Kidney glomerular epithelial cell (primary cell): ENCODE results near the gene RAB13.

Source experiments
- DNase-seq: peaks from one replicate; lab custom pipeline; 2025; lab: John Stamatoyannopoulos, UW

Gene RAB13

GRCh38 chr1:153954826-153955225 is 31.3 kb downstream of the RAB13 start:
- DNase-seq, result no peak

GRCh38 chr1:153953859-153954365 is 32.2 kb downstream of the RAB13 start:
- no peak for DNase-seq

GRCh38 chr1:153951801-153952200 is 34.3 kb downstream of the RAB13 start:
- no peak for DNase-seq

GRCh38 chr1:153951183-153951582 is 35.0 kb downstream of the RAB13 start:
- no peak for DNase-seq

GRCh38 chr1:153946622-153947241 is 39.4 kb downstream of the RAB13 start, which contains the start of gene DENND4B:
DENND4B (minus strand) TSS chr1:153946718; CDS start chr1:153944374, 2,344 bp downstream.
- peak; percentile 57 for DNase-seq

- no peak for DNase-seq
Measured at GRCh38 chr1:153945795-153946621, 40.1 kb downstream of the RAB13 start.

GRCh38 chr1:153945131-153945794 is 40.9 kb downstream of the RAB13 start:
- DNase-seq, result no peak

- DNase-seq, result no peak
Measured at GRCh38 chr1:153944827-153945117, 41.4 kb downstream of the RAB13 start.

- no peak for DNase-seq
Measured at GRCh38 chr1:153944005-153944826, 41.9 kb downstream of the RAB13 start.

GRCh38 chr1:153942766-153943549 is 43.2 kb downstream of the RAB13 start:
- no peak for DNase-seq

- no peak for DNase-seq
Measured at GRCh38 chr1:153941826-153942725, 44.1 kb downstream of the RAB13 start.

GRCh38 chr1:153940756-153941155 is 45.4 kb downstream of the RAB13 start:
- DNase-seq, result no peak

GRCh38 chr1:153939476-153939875 is 46.7 kb downstream of the RAB13 start:
- DNase-seq, result no peak

GRCh38 chr1:153938996-153939395 is 47.1 kb downstream of the RAB13 start:
- no peak for DNase-seq

GRCh38 chr1:153937331-153937730 is 48.8 kb downstream of the RAB13 start:
- no peak for DNase-seq

GRCh38 chr1:153936011-153936802 is 49.9 kb downstream of the RAB13 start:
- DNase-seq, result no peak

- no peak for DNase-seq
Measured at GRCh38 chr1:153934746-153935145, 51.4 kb downstream of the RAB13 start.

- DNase-seq, result no peak
Measured at GRCh38 chr1:153933955-153934354, 52.2 kb downstream of the RAB13 start.

- no peak for DNase-seq
Measured at GRCh38 chr1:153933430-153933829, 52.7 kb downstream of the RAB13 start.
